Measurements from ENCODE around the gene PTCD3.

GRCh38 chr2:86143926-86144685, 38.1 kb downstream of the PTCD3 start:
- TF ChIP-seq CTCF (conservative IDR thresholded peaks at IDR 0.05; ENCODE audit: low read depth, low read length) (no peak), EZH2phosphoT487 (IDR thresholded peaks at IDR 0.05; ENCODE audit: borderline replicate concordance, low read length) (no peak)
